NCI-H146 treated with DMSO at 0.1 percent for 48 hours (cell line): ENCODE results near the gene PFDN5.

Experiments
- DNase-seq: peaks from one replicate; lab custom pipeline; 2025; ENCODE audit not compliant: unreplicated experiment; lab: John Stamatoyannopoulos, UW

The PFDN5 gene

DNA sequence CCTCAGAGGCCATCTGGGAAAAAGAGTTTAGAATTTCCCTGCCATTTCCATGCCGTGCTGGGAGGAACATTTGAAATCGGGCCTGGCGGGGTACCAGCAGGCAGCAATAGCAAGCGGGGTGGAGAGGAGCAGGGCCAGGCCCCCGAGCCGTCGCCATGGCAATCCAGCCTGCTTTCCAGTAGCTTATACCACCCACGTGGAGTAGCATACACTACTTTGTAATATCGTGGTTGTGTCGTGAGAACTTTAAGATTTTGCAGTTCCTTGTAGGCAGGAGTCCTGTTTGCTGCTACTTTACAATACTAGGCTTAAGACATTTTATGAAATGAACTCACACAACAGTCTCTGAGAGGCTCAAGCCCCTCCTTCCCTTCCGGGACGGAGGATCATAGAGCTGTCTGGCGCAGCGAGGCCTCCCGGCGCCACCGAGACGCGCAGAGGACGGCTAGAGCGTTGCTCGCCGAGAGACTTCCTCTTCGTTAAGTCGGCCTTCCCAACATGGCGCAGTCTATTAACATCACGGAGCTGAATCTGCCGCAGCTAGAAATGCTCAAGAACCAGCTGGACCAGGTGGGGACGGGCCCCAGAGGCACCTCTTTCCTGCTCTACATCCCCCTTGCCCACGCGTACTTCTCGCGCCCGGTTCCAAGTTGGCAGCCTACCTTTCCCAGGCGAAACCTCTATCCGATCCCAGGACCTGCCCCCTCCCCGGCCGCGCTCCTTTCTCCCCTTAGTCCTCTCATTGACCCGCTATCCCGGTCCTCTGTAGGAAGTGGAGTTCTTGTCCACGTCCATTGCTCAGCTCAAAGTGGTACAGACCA, at the start of gene PFDN5:
Gene PFDN5 (plus strand): TSS at position 473 of the 821 bp plus-strand sequence. CDS start 26 bp downstream, at position 499.
- DNase-seq, result peak; percentile 74

DNA sequence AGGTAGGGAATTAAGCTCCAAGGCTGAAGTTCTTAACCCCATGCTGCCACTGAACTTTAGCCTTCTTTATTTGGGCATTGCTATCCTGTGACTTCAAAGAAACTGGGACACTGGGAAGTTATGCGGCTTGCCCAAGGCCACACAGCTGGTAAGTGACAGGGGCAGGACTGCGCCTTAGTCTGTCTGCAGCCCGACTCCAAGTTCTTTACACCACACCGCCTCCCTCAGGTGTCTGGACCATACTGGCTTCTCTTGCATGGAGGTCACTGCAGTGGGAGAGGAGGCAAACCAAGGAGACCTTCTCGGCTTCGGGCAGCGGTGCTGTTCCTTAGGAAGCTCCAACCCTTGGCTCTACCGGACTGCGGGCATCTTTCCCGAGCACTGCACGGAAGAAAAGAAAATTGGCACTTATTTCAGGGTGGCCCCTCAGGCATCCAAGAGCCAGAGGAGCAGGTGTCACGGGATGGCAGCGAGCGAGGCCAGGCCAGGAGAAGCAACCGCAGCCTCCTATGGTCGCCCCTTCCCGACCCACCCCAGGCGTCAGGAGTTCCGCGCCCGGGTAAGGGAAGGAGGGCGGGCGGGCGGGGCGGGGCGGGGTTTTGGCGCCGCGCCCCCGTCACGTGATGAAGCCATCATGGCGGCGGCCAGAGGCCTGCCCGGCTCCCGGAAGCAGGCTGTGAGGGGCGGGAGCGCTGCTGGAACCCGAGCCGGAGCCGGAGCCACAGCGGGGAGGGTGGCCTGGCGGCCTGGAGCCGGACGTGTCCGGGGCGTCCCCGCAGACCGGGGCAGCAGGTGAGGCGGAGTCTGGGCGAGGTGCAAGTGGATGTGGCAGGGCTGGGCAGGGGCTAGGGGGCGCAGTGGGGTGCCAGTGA, 43.6 kb upstream of the PFDN5 start:
- DNase-seq, result peak; percentile 65

DNA sequence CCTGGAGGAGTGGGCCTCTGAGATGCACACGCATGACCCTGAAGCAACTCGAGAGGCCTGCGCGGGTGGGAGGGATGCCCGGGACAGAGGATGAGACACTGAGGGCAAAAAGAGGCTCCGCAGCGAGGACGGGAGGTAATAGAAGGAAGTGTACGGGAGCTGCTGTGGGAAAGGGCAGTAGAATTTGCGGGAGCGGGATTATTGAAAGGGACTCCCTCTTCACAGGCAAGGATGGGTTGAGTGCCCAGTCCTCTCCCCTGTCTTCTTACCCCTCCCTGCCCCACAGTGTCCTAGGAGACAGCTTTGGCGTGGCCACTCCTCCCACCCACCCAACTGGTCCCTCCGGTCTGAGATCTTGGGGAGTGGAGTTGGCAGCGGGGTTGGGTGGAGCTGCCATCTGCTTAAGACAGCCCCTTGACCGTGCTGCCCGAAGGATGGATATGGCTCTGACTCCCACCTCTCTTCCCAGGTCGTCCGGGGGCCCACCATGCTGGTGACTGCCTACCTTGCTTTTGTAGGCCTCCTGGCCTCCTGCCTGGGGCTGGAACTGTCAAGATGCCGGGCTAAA, 42.9 kb upstream of the PFDN5 start:
- DNase-seq, result no peak

GRCh38 chr12:53253298-53253697, 42.0 kb upstream of the PFDN5 start:
- no peak for DNase-seq

- no peak for DNase-seq
These were observed 40.4 kb upstream of the PFDN5 start for GRCh38 chr12:53254816-53255545.

- no peak for DNase-seq
These were observed 39.3 kb upstream of the PFDN5 start for GRCh38 chr12:53255996-53256395.

DNA sequence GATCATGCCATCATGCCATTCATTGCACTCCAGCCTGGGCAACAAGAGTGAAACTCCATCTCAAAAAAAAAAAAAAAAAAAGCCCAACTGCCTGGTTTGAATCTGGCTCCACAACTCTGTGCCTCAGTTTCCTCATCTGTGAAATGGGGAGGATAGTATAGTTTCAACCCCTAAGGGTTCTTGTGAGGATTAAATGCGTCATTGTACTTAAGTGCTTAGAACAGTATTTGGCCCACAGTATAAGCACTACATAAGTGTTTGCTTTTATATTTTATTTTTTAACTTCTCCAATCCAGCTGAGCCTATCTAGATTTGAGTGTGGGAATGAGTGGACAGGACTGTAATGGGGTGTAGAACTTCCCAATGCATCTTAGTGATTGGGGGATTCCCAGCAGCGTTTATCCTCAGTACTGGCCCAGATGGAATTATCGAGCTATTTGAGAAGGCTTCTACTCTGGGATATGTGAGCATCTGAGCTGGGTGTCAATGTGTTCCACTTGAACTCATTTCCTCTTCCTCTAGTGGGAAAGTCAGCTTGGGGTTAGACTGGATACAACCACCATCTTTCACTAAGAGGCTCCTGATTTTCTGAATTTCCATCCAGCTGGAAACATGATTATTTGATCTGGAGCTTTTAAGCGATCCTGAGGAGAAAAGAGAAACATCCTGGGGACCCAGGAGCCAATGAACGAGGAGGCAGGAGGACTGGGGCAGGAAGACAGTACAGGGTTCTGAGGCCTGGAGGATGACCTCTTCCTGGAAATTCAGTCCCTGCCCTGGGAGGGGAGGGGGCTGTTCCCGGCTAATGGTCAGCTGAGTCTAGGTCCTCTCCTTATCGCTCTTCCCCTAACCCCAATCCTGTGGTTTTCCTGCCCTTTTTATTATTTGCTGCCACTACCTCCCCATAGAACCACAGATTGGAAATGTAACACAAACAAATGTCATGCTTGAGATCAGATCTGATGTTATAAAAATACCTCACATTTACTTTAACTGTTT, 36.5 kb upstream of the PFDN5 start:
- DNase-seq, result no peak

DNA sequence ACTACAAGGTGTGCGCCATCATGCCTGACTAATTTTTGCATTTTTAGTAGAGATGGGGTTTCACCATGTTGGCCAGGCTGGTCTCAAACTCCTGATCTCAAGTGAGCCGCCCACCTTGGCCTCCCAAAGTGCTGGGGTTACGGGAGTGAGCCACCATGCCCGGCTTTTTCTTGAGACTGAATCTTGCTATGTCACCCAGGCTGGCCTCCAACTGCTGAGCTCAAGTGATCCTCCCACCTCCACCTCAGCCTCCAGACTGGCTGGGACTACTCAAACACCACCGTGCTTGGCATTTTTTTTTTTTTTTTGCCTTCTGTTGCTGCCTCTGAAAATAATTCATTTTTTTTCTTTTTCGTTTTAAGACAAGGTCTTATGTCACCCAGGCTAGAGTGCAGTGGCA, 35.5 kb upstream of the PFDN5 start:
- no peak for DNase-seq

DNA sequence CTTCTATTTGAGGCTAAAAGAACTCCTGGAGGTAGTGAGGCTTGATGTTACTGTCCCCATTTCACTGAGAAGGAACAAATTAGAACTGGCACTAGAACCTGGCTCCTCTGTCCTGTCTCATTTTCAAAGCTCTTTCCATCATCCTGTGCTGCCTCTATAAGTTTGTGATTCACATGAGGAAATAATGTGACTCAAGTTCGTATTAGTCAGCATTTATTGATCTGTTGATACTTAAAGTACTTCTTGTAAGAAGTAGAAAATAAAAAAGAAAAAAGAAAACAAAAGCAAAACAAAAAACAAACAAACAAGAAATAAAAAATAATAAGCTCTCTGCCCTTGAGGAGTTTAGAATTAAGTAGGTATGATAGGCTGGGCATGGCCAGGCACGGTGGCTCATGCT, 29.6 kb upstream of the PFDN5 start:
- DNase-seq, result no peak

DNA sequence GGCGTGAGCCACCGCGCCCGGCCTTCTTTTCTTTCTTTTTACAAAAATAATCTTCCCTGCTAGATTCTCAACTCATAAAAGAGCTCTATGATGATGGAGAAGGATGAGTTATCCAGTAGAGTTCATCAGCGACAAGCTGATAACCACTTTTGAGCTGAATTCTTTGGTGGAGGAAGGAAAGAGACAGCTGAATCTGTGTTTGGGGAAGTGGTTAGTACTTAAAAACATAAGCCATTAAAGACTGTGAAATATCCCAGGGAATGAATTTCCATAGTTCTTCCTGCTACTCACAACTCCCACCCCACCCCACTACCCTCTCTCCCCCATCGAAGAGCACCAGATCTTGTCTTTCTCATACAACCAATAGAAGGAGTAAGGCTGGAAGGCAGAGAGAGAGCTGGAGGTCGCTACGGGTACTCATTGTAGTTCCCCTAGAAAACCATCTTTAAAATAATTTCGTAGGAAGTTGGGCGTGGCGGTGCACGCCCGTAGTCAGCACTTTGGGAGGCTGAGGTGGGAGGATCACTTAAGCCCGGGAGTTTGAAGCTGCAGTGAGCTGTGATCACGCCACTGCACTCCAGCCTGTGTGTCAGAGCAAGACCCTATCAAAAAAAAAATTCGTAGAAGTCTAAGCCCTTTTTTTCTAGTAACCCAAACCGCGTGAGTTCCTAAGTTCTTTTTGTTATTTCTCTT, 27.9 kb upstream of the PFDN5 start:
- no peak for DNase-seq

GRCh38 chr12:53267999-53268629, 27.2 kb upstream of the PFDN5 start, which contains the start of gene ESPL1:
TSS of gene ESPL1 (plus strand) at chr12:53268299. CDS start at chr12:53268767, 468 bp downstream.
- DNase-seq, result peak; percentile 52

DNA sequence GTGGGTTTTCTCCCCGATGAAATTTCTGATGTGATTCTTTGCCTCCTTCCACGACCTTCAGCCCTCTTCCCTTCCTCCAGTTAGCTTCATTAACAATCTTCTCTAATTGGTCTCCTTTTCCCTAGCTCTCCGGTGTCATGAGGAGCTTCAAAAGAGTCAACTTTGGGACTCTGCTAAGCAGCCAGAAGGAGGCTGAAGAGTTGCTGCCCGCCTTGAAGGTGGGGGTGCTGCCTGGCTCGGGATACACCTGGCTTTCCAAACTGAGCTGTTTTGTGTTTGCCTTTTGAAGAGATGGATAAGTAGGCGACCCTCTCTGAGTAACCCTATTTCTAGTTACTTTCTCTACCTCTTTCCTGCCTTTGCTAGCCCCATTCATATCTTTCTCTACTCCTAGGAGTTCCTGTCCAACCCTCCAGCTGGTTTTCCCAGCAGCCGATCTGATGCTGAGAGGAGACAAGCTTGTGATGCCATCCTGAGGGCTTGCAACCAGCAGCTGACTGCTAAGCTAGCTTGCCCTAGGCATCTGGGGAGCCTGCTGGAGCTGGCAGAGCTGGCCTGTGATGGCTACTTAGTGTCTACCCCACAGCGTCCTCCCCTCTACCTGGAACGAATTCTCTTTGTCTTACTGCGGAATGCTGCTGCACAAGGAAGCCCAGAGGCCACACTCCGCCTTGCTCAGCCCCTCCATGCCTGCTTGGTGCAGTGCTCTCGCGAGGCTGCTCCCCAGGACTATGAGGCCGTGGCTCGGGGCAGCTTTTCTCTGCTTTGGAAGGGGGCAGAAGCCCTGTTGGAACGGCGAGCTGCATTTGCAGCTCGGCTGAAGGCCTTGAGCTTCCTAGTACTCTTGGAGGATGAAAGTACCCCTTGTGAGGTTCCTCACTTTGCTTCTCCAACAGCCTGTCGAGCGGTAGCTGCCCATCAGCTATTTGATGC, 26.4 kb upstream of the PFDN5 start:
- DNase-seq, result no peak

DNA sequence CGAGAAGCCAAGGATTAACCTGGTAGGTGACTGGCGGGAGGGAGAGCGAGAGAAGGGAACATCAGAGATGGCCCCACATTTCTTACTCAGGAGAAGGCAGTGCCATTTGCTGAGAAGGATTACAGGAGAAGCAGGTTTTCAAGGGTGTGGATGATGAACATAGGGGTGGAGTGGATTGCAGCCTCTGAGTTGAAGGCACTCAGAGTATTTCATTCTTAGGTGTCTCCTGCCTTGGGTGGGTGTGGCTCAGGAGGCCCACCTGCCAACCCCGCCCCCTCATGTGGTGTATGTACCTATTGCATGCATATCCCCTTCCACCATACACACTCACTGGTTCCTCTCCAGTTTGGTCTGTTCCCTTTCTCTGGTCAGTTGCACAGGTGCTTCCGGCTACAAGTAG, 20.9 kb upstream of the PFDN5 start:
- no peak for DNase-seq

DNA sequence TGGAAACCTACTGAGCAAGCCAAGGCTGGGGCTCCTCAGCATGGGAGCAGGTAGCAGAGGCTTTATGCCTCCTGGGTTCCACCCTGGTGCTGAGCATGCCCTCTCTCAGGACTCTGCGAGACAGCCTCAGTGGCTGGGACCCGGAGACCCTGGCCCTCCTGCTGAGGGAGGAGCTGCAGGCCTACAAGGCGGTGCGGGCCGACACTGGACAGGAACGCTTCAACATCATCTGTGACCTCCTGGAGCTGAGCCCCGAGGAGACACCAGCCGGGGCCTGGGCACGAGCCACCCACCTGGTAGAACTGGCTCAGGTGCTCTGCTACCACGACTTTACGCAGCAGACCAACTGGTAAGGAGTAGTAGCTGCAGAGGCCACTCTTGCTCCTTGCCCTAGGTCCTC, 18.8 kb upstream of the PFDN5 start:
- DNase-seq, result no peak

DNA sequence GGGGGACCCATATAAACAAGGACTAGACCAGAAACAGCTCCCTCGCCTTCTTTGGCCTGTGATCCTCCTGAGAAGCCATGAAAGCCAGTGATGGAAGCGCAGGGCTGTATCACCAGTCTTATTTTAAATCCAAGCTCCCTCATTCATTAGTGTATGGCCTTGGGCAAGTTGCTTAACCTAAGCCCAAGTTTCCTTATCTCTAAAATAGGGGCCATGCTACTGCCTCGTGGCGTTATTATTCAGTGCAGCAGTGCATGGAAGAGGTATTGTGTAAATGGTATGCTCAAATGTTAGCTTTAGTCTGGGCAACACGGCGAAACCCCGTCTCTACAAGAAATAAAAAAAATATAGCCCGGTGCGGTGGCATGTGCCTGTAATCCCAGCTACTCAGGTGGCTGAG, 17.4 kb upstream of the PFDN5 start:
- no peak for DNase-seq

DNA sequence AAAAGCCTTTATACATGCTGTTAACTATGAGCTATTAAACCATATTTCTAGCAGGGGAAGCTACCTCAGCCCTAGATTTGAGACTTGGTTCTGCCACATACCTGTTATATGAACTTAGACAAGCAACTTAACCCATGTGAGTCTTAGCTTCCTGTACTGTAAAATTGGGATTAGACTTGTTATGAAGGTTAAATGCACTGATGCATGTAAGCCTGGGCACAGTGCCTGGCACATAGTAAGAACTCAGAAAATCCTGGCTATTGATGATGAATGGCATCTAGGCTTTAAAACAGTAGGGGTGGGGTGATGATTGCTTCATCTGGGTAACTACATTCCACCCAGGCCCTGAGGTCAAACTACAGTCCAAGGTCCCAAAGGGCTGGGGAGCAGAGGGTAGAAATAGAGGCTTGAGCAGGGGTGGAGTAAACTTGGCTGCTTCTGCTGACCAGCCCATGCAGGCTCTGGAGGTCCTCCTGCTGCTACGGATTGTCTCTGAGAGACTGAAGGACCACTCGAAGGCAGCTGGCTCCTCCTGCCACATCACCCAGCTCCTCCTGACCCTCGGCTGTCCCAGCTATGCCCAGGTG, 16.0 kb upstream of the PFDN5 start:
- no peak for DNase-seq

GRCh38 chr12:53279888-53280498, 15.3 kb upstream of the PFDN5 start:
- no peak for DNase-seq
